A549 (cell line): ENCODE results near the gene COQ4. TPM values are rescaled to one million over a fixed set of nuclear protein-coding genes. Genes with fewer than 3 reads are reported as not detected.

ENCODE experiments used
- ATAC-seq, 2 experiments: fragments of 200-7000 bp in 1 of 2; fragments of >200 bp in 1 of 2; cut with Nextera tagmentation in 1 of 2; cut with Tn5 transposase in 1 of 2; 3 replicates each; pipeline versions ENCODE4 v1.8.0 to v1.9.1; 2018 to 2020; ENCODE audit warnings: mild to moderate bottlenecking in 1 of 2, moderate library complexity in 1 of 2
- CTCF ChIA-PET: fragments of 300-600 bp; sonication (Branson Sonifier 250); formaldehyde crosslinking; extraction: SDS; loops from one replicate; lab custom pipeline; 2021; ENCODE audit warnings: antibody characterized with exemption, inconsistent platforms; lab: Yijun Ruan, JAX
- POLR2A ChIA-PET: fragments of 350-600 bp; formaldehyde crosslinking; extraction: SDS; loops from one replicate; lab custom pipeline; 2021; ENCODE audit warnings: antibody characterized with exemption, inconsistent platforms; lab: Yijun Ruan, JAX
- DNase-seq, 2 experiments: peaks; one replicate each; pipeline versions ENCODE4 v3.0.0 to v3.0.0-alpha.2; 2011 to 2016; ENCODE audit warnings: low read depth in 1 of 2, low spot score in 1 of 2
- FAIRE-seq: peaks from 2 replicates; lab custom pipeline; 2011; peaks lifted over from hg19 to GRCh38; lab: Jason Lieb, UNC
- H3K27ac ChIP-seq, 2 experiments: fragments of >200 bp; sonication (Bioruptor Twin); formaldehyde crosslinking; 3 replicates each; pipeline ENCODE4 v1.5.1; 2016 to 2017
- H3K4me1 ChIP-seq: fragments of >200 bp; sonication (Bioruptor Twin); formaldehyde crosslinking; 3 replicates; pipeline ENCODE4 v1.6.1; 2016
- H3K4me2 ChIP-seq: fragments of >200 bp; sonication (Bioruptor Twin); formaldehyde crosslinking; 3 replicates; pipeline ENCODE4 v1.6.1; 2016
- H3K4me3 ChIP-seq: fragments of >200 bp; sonication (Bioruptor Twin); formaldehyde crosslinking; 3 replicates; pipeline ENCODE4 v1.5.1; 2016
- H3K9me3 ChIP-seq: fragments of >200 bp; sonication (Bioruptor Twin); formaldehyde crosslinking; 3 replicates; pipeline ENCODE4 v1.6.1; 2016
- CBX8 ChIP-seq: fragments of 200-600 bp; sonication (generic); IDR thresholded peaks from 2 replicates; pipeline ENCODE4 v1.6.1; 2016
- FOSL2 ChIP-seq, 2 experiments: fragments of 450-650 bp in 1 of 2; fragments of >200 bp in 1 of 2; sonication (Bioruptor Twin) in 1 of 2; formaldehyde crosslinking; IDR thresholded peaks; 2 replicates each; pipeline versions ENCODE4 v1.5.0 to v1.6.1; 2016 to 2020; ENCODE audit warnings: mild to moderate bottlenecking in 1 of 2, moderate library complexity in 1 of 2
- HDAC2 ChIP-seq: fragments of 200-600 bp; sonication (generic); IDR thresholded peaks from 2 replicates; pipeline ENCODE4 v1.6.1; 2016
- HEYL ChIP-seq: fragments of 250-450 bp; sonication (Bioruptor Pico); IDR thresholded peaks from 2 replicates; pipeline ENCODE4 v1.8.0; 2021; ENCODE audit warnings: mild to moderate bottlenecking, moderate library complexity
- HOXB5 ChIP-seq: fragments of 250-450 bp; sonication (Bioruptor Pico); IDR thresholded peaks from 2 replicates; pipeline ENCODE4 v1.5.0; 2020; ENCODE audit warnings: mild to moderate bottlenecking, moderate library complexity
- JUN ChIP-seq, 2 experiments: fragments of >200 bp; sonication (Bioruptor Twin); formaldehyde crosslinking; IDR thresholded peaks; 2 replicates in 1 of 2; 3 replicates in 1 of 2; pipeline ENCODE4 v1.6.1; 2016 to 2017
- KDM5A ChIP-seq: fragments of 200-600 bp; sonication (generic); IDR thresholded peaks from 2 replicates; pipeline ENCODE4 v1.6.1; 2016; ENCODE audit warnings: antibody characterized with exemption, mild to moderate bottlenecking
- MAFK ChIP-seq: fragments of 450-650 bp; IDR thresholded peaks from 2 replicates; pipeline ENCODE4 v1.6.1; 2014; ENCODE audit not compliant: partially characterized antibody
- MYC ChIP-seq: IDR thresholded peaks from 2 replicates; pipeline ENCODE4 v1.6.1; 2012; ENCODE audit warnings: mild to moderate bottlenecking, inconsistent platforms, low read length, improper control_type of control experiment, borderline replicate concordance
- NPAS2 ChIP-seq: fragments of 250-450 bp; sonication (Bioruptor Pico); IDR thresholded peaks from 2 replicates; pipeline ENCODE4 v1.8.0; 2022; ENCODE audit warnings: mild to moderate bottlenecking, moderate library complexity, borderline replicate concordance
- NR3C1 ChIP-seq: fragments of >200 bp; sonication (Bioruptor Twin); formaldehyde crosslinking; IDR thresholded peaks from 3 replicates; pipeline ENCODE4 v1.6.1; 2017
- POLR2A ChIP-seq: IDR thresholded peaks from 2 replicates; pipeline ENCODE4 v1.6.1; 2012; ENCODE audit warnings: mild to moderate bottlenecking, low read length
- RAD21 ChIP-seq, 2 experiments: fragments of >200 bp in 1 of 2; sonication (Bioruptor Twin) in 1 of 2; formaldehyde crosslinking in 1 of 2; IDR thresholded peaks in 1 of 2; conservative IDR thresholded peaks in 1 of 2; 2 replicates in 1 of 2; 3 replicates in 1 of 2; pipeline ENCODE4 v1.6.1; 2012 to 2018; ENCODE audit warnings: inconsistent platforms in 1 of 2
- RARB ChIP-seq: fragments of 250-450 bp; sonication (Bioruptor Pico); IDR thresholded peaks from 2 replicates; pipeline ENCODE4 v1.8.0; 2021; ENCODE audit warnings: mild to moderate bottlenecking, moderate library complexity
- RCOR1 ChIP-seq: fragments of 150-350 bp; IDR thresholded peaks from 2 replicates; pipeline ENCODE4 v1.6.1; 2014; ENCODE audit warnings: antibody characterized with exemption, low read length, low read depth
- RFX5 ChIP-seq: fragments of 450-650 bp; IDR thresholded peaks from 2 replicates; pipeline ENCODE4 v1.7.1; 2014; ENCODE audit warnings: antibody characterized with exemption, mild to moderate bottlenecking, moderate library complexity
- SMC3 ChIP-seq: fragments of >200 bp; sonication (Bioruptor Twin); formaldehyde crosslinking; IDR thresholded peaks from 3 replicates; pipeline ENCODE4 v1.6.1; 2018; ENCODE audit warnings: inconsistent platforms
- SREBF2 ChIP-seq: fragments of 450-650 bp; IDR thresholded peaks from 2 replicates; pipeline ENCODE4 v1.6.1; 2014; ENCODE audit warnings: mild to moderate bottlenecking, moderate library complexity
- TFCP2L1 ChIP-seq: fragments of 250-450 bp; sonication (Bioruptor Pico); IDR thresholded peaks from 2 replicates; pipeline ENCODE4 v1.5.0; 2021; ENCODE audit warnings: mild to moderate bottlenecking
- ZC3H11A ChIP-seq: fragments of 450-650 bp; IDR thresholded peaks from 2 replicates; pipeline ENCODE4 v1.6.1; 2014; ENCODE audit warnings: antibody characterized with exemption, mild to moderate bottlenecking
- ZFP36 ChIP-seq: fragments of 450-650 bp; IDR thresholded peaks from 2 replicates; pipeline ENCODE4 v1.6.1; 2014; ENCODE audit warnings: borderline replicate concordance; ENCODE audit not compliant: partially characterized antibody
- ZNF302 ChIP-seq: fragments of 250-450 bp; sonication (Bioruptor Pico); IDR thresholded peaks from 2 replicates; pipeline ENCODE4 v1.9.0; 2021; ENCODE audit warnings: inconsistent platforms, mild to moderate bottlenecking, moderate library complexity
- WGBS: methylation state at CpG from one replicate; pipeline ENCODE4 v1.1.6; 2017; ENCODE audit errors: missing lambda C conversion rate; 5-methylcytosine and 5-hydroxymethylcytosine counted together
- polyA plus RNA-seq, 4 experiments: library from polyadenylated mRNA; depleted of rRNA in 3 of 4; stranded (reverse); fragments of >200 nt; fragmentation: RNase III in 1 of 4; extraction: RNeasy Plus Mini Kit Qiagen cat#74134 plus additional on column Dnase treatment in 1 of 4; gene quantifications; 2 replicates in 3 of 4; 3 replicates in 1 of 4; pipeline ENCODE4 v1.2.3, GENCODE V29; 2011 to 2017
- TF ChIP-seq, protein P1 (sequence below): fragments of 450-650 bp; IDR thresholded peaks from 2 replicates; pipeline ENCODE4 v1.6.1; 2014; ENCODE audit warnings: antibody characterized with exemption
- TF ChIP-seq, protein P2 (sequence below): fragments of 150-350 bp; IDR thresholded peaks from 2 replicates; pipeline ENCODE4 v1.6.1; 2014; ENCODE audit warnings: low read depth, mild to moderate bottlenecking, low read length
- TF ChIP-seq, protein P3 (sequence below): fragments of 200-600 bp; sonication (generic); IDR thresholded peaks from 2 replicates; pipeline ENCODE4 v1.6.1; 2016; ENCODE audit warnings: antibody characterized with exemption, mild to moderate bottlenecking, moderate library complexity
- TF ChIP-seq, protein P4 (sequence below): fragments of 250-450 bp; sonication (Bioruptor Pico); IDR thresholded peaks from 2 replicates; pipeline ENCODE4 v1.5.0; 2021; ENCODE audit warnings: mild to moderate bottlenecking, moderate library complexity, borderline replicate concordance

The COQ4 gene
- polyA plus RNA-seq, 2 of the 4 experiments (the other 2 are of a cell fraction) = 32.5 to 41.3 TPM

DNA sequence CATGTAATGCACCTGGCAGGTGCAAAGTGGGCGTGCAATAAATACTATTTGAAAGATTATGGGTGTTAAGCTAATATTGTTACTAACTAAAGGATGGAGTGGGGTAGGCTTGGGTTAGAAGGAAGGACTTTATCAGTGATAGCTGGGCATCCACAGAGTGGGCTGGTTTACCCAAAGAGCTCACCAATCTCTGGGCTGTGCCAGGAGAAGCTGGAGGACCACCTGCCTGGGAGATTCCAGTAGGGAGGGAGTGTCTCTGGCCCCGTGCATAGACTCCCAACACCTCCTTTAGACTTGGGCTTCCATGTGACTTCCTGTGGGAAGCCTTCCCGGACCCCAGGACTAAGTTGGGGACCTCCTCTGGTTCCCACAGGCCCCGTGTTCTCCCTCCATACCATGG, 42.9 kb downstream of the COQ4 start:
- Histone ChIP-seq H3K4me2 (no peak overlapping the region), H3K9me3 (no peaks in the 10 kb centered on the region)
- TF ChIP-seq ZFP36 (no peak), KDM5A (no peak), RFX5 (no peak), NR3C1 (no peak), FOSL2 (IDR thresholded peaks at IDR 0.05) (no peak), FOSL2 (CRISPR knock-in tag; IDR thresholded peaks at IDR 0.05) (no peak), MYC (no peak), HEYL (no peak), SREBF2 (no peak), ZNF302 (CRISPR knock-in tag) (no peak), POLR2A (no peak), HDAC2 (no peak), RCOR1 (no peak), NPAS2 (CRISPR knock-in tag) (no peak), ZC3H11A (no peak), CBX8 (no peak), RARB (CRISPR knock-in tag) (no peak), SMC3 (no peak)
- TF ChIP-seq, protein P1, sequence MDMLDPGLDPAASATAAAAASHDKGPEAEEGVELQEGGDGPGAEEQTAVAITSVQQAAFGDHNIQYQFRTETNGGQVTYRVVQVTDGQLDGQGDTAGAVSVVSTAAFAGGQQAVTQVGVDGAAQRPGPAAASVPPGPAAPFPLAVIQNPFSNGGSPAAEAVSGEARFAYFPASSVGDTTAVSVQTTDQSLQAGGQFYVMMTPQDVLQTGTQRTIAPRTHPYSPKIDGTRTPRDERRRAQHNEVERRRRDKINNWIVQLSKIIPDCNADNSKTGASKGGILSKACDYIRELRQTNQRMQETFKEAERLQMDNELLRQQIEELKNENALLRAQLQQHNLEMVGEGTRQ = no peak
- TF ChIP-seq, protein P2, sequence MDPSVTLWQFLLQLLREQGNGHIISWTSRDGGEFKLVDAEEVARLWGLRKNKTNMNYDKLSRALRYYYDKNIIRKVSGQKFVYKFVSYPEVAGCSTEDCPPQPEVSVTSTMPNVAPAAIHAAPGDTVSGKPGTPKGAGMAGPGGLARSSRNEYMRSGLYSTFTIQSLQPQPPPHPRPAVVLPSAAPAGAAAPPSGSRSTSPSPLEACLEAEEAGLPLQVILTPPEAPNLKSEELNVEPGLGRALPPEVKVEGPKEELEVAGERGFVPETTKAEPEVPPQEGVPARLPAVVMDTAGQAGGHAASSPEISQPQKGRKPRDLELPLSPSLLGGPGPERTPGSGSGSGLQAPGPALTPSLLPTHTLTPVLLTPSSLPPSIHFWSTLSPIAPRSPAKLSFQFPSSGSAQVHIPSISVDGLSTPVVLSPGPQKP = no peak
- TF ChIP-seq, protein P3, sequence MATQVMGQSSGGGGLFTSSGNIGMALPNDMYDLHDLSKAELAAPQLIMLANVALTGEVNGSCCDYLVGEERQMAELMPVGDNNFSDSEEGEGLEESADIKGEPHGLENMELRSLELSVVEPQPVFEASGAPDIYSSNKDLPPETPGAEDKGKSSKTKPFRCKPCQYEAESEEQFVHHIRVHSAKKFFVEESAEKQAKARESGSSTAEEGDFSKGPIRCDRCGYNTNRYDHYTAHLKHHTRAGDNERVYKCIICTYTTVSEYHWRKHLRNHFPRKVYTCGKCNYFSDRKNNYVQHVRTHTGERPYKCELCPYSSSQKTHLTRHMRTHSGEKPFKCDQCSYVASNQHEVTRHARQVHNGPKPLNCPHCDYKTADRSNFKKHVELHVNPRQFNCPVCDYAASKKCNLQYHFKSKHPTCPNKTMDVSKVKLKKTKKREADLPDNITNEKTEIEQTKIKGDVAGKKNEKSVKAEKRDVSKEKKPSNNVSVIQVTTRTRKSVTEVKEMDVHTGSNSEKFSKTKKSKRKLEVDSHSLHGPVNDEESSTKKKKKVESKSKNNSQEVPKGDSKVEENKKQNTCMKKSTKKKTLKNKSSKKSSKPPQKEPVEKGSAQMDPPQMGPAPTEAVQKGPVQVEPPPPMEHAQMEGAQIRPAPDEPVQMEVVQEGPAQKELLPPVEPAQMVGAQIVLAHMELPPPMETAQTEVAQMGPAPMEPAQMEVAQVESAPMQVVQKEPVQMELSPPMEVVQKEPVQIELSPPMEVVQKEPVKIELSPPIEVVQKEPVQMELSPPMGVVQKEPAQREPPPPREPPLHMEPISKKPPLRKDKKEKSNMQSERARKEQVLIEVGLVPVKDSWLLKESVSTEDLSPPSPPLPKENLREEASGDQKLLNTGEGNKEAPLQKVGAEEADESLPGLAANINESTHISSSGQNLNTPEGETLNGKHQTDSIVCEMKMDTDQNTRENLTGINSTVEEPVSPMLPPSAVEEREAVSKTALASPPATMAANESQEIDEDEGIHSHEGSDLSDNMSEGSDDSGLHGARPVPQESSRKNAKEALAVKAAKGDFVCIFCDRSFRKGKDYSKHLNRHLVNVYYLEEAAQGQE = no peak
- TF ChIP-seq, all 56 proteins: peak for 0
- Histone ChIP-seq H3K27ac (no peak overlapping the region), H3K4me1 (peaks cover 18% of the 10 kb centered on the region), H3K4me3 (no peak overlapping the region)
- 55% methylated on average over 4 of the region's 4 CpGs for WGBS
- ATAC-seq = no peak
- DNase-seq = no peak
- ChIA-PET CTCF (interaction anchor here (1.1 to 15.6 kb wide), 6 partner anchors 15 to 270 kb away, joined by 3 to 182 read pairs (median 5); partner anchors contain the start of gene CERCAM), POLR2A (no interaction called here)
- FAIRE-seq = no peak

DNA sequence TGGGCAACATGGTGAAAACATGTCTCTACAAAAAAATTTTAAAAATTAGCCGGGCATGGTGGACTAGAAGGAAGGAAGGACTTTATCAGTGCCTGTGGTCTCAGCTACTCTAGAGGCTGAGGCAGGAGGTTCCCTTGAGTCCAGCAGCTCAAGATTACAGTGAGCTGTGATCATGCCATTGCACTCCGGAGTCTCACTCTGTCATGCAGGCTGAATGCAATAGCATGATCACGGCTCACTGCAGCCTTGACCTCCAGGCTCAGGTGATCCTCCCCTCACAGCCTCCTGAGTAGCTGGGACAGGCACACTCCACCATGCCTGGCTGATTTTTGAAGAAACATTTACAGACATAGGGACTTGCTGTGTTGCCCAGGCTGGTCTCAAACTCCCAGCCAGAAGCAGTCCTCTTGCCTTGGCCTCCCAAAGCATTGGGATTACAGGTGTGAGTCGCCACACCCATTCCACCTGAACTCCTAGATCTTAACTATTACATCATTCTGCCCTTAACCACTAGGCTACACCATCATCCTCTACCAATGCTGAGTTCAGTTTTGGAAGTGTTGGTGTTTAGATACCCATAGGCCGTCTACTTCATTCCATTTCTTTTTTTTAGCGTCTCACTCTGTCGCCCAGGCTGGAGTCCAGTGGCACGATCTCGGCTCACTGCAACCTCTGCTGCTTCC, 46.5 kb downstream of the COQ4 start:
- Histone ChIP-seq H3K27ac (no peak overlapping the region), H3K4me2 (no peak overlapping the region), H3K4me3 (no peak overlapping the region), H3K9me3 (no peaks in the 10 kb centered on the region), H3K4me1 (peaks cover 19% of the 10 kb centered on the region; the same call in 2 of the 3 replicates)
- ATAC-seq (no peak), DNase-seq (no peak), FAIRE-seq (no peak)
- ChIA-PET CTCF (interaction anchor here (0.9 to 15.6 kb wide), 5 partner anchors 12 to 71 kb away, joined by 3 to 182 read pairs (median 14); no protein-coding TSS in a partner anchor), POLR2A (no interaction called here)
- 95% methylated on average over 9 of the region's 9 CpGs for WGBS
- TF ChIP-seq, protein P4, sequence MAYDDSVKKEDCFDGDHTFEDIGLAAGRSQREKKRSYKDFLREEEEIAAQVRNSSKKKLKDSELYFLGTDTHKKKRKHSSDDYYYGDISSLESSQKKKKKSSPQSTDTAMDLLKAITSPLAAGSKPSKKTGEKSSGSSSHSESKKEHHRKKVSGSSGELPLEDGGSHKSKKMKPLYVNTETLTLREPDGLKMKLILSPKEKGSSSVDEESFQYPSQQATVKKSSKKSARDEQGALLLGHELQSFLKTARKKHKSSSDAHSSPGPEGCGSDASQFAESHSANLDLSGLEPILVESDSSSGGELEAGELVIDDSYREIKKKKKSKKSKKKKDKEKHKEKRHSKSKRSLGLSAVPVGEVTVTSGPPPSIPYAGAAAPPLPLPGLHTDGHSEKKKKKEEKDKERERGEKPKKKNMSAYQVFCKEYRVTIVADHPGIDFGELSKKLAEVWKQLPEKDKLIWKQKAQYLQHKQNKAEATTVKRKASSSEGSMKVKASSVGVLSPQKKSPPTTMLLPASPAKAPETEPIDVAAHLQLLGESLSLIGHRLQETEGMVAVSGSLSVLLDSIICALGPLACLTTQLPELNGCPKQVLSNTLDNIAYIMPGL (CRISPR knock-in tag) = no peak
- TF ChIP-seq RARB (CRISPR knock-in tag) (no peak), TFCP2L1 (no peak), HEYL (no peak), HOXB5 (CRISPR knock-in tag) (no peak), RFX5 (no peak), MAFK (no peak), RAD21 (conservative IDR thresholded peaks at IDR 0.05 in 1 of 2, IDR thresholded peaks at IDR 0.05 in 1 of 2) (no peak), JUN (IDR thresholded peaks at IDR 0.05) (no peak)
- TF ChIP-seq, protein P1 = no peak
